Endothelial cell of umbilical vein (primary cell): ENCODE data around the gene LIPK.

Experiments used
- EZH2 ChIP-seq: IDR thresholded peaks from 2 replicates; pipeline ENCODE4 v1.6.1; 2012; ENCODE audit warnings: borderline replicate concordance, low read depth, mild to moderate bottlenecking, moderate library complexity, low read length, inconsistent platforms; ENCODE audit not compliant: severe bottlenecking
- FOS ChIP-seq: IDR thresholded peaks from 2 replicates; pipeline ENCODE4 v1.6.1; 2011; ENCODE audit warnings: mild to moderate bottlenecking, low read length, moderate library complexity, borderline replicate concordance; ENCODE audit not compliant: insufficient read depth
- GATA2 ChIP-seq: IDR thresholded peaks from 2 replicates; pipeline ENCODE4 v1.7.0; 2011; ENCODE audit warnings: low read depth, mild to moderate bottlenecking, moderate library complexity, mixed read lengths, low read length; ENCODE audit not compliant: insufficient read length, insufficient read depth
- JUN ChIP-seq: IDR thresholded peaks from 2 replicates; pipeline ENCODE4 v1.6.1; 2011; ENCODE audit warnings: borderline replicate concordance, low read depth; ENCODE audit not compliant: insufficient read length, insufficient read depth
- MYC ChIP-seq: IDR thresholded peaks from one replicate; pipeline ENCODE4 v1.6.1; 2011; ENCODE audit warnings: mild to moderate bottlenecking, low read depth, low read length
- POLR2A ChIP-seq: IDR thresholded peaks from 2 replicates; pipeline ENCODE4 v1.6.1; 2012; ENCODE audit warnings: low read depth, mild to moderate bottlenecking, control low read depth, low read length
- POLR2AphosphoS5 ChIP-seq: IDR thresholded peaks from 2 replicates; pipeline ENCODE4 v1.6.1; 2012; ENCODE audit warnings: low read depth, mild to moderate bottlenecking, control low read depth, low read length, moderate library complexity; ENCODE audit not compliant: insufficient read depth
- TF ChIP-seq, protein P1 (sequence below), 2 donors: IDR thresholded peaks; 1 replicate in 1 of 2; 2 replicates in 1 of 2; pipeline ENCODE4 v1.5.1; 2011; ENCODE audit warnings: low read length in 2 of 2, mild to moderate bottlenecking in 2 of 2, moderate library complexity in 2 of 2, control low read depth in 1 of 2, inconsistent platforms in 1 of 2, low read depth in 1 of 2; ENCODE audit not compliant: insufficient read depth in 1 of 2; ENCODE audit errors: extremely low read depth in 1 of 2
- TF ChIP-seq, protein P2 (sequence below): IDR thresholded peaks from 2 replicates; pipeline ENCODE4 v1.6.1; 2011; ENCODE audit not compliant: insufficient read depth, insufficient read length

DNA sequence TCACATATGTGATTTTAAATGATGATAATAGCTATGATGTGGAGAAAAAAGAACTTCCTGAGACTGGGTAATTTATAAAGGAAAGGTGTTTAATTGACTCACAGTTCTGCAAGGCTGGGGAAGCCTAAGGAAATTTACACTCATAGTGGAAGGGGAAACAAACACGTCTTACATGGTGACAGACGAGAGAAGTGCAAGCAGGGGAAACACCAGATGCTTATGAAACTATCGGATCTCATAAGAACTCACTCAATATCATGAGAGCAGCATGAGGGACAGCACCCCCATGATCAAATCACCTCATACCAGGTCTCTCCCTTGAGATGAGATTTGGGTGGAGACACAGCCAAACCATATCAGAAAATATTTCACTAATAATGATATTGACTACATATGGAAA lies 49.7 kb downstream of the LIPK start:
- TF ChIP-seq MYC, result no peak
- no peak for TF ChIP-seq POLR2A
- TF ChIP-seq, protein P1, sequence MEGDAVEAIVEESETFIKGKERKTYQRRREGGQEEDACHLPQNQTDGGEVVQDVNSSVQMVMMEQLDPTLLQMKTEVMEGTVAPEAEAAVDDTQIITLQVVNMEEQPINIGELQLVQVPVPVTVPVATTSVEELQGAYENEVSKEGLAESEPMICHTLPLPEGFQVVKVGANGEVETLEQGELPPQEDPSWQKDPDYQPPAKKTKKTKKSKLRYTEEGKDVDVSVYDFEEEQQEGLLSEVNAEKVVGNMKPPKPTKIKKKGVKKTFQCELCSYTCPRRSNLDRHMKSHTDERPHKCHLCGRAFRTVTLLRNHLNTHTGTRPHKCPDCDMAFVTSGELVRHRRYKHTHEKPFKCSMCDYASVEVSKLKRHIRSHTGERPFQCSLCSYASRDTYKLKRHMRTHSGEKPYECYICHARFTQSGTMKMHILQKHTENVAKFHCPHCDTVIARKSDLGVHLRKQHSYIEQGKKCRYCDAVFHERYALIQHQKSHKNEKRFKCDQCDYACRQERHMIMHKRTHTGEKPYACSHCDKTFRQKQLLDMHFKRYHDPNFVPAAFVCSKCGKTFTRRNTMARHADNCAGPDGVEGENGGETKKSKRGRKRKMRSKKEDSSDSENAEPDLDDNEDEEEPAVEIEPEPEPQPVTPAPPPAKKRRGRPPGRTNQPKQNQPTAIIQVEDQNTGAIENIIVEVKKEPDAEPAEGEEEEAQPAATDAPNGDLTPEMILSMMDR (IDR thresholded peaks at IDR 0.05; ENCODE audit: extremely low read depth in 1 of 2, insufficient read depth in 1 of 2, low read depth in 1 of 2, low read length in 2 of 2), result no peak
- no peak for TF ChIP-seq EZH2
- TF ChIP-seq, protein P2, sequence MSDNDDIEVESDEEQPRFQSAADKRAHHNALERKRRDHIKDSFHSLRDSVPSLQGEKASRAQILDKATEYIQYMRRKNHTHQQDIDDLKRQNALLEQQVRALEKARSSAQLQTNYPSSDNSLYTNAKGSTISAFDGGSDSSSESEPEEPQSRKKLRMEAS, result no peak
- TF ChIP-seq POLR2AphosphoS5, result no peak
- no peak for TF ChIP-seq GATA2
- TF ChIP-seq JUN, result no peak
- TF ChIP-seq FOS, result no peak
